GM18520 (cell line): Measurements from ENCODE around the gene MARVELD3.

Experiments
- ATAC-seq: cut with Tn5 transposase; IDR thresholded peaks from one replicate; pipeline ENCODE4 v1.9.1; 2021; ENCODE audit not compliant: unreplicated experiment

Gene MARVELD3

DNA sequence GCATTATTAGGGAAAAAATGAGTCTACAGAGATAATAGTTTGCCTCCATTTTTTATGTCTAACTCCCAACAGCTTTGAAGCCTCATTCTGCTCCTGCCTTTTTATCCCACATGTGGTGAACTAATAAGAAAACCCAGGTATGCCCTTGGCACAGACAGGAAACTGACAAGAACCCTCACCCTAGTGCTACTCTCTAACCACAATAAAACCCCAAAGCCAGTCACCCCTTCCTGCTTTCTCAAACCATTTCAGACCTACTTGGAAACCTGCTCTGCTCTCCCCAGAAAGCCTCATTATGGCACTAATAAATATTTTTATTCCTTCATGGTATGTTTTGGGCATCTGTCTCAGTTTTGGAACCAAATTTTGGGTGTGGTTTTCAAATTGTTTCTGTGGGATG is 3.9 kb upstream of the MARVELD3 start:
- no peak for ATAC-seq

DNA sequence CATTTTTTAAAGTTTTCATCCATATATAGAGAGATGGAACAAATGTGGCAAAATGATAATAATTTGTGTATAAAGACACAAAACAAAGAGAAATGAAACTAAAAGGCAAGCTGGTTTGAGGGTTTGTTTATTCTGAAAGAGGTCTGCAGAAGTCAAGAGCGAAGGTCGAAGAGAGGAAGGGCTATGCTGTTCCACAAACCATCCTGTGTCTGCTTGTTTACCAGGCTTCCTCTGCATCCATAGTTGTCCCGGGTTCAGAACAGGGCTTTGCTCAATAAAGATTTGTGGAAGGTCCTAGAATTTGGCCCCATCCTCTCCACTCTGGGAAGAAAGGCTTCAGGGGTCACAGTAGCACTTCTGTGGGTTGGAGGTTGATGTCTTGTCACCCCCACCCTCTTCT is 2.4 kb upstream of the MARVELD3 start:
- ATAC-seq, result no peak

GRCh38 chr16:71625113-71625850 is 702 bp upstream of the MARVELD3 start:
- no peak for ATAC-seq

DNA sequence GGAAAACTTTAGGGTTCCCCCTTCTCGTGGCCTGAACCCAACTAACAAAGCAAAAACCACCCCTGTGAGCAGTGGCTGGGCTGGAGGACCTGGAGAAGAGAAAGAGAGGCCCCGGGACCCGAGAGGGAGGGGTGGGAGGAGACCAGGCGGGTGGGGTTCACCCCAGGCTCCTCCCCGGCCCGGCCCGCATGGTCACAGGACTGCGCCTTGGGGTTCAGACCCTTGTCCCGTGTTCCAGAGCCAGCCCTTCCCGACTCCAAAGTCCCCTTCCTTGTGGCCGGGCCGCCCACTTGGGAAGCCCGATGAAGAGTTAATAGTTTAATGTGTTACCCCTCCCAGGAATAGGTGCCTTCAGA is 852 bp downstream of the MARVELD3 start:
- no peak for ATAC-seq

GRCh38 chr16:71627731-71628181 is 1.8 kb downstream of the MARVELD3 start:
- no peak for ATAC-seq

DNA sequence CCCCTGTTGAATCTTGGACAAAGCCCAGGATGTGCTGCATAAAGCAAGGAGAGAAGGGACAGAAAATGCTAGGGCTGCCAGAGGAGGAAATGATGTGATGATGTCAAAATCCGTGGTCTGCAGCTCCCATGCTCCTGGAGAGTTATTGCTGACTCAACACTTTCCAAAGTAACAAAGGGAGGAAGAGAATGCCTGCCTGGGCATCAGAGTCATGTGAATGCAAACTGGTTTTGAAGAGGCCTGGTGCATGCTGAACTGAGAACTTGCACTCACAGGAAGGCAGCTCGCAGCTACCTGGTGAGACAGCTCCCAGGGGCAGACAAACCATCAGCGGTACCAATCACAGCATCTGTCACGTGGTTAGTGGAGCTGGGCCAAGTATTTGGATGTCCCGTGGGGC is 2.8 kb downstream of the MARVELD3 start:
- ATAC-seq, result no peak

- ATAC-seq, result no peak
These were observed 3.5 kb downstream of the MARVELD3 start for GRCh38 chr16:71629278-71630016.

DNA sequence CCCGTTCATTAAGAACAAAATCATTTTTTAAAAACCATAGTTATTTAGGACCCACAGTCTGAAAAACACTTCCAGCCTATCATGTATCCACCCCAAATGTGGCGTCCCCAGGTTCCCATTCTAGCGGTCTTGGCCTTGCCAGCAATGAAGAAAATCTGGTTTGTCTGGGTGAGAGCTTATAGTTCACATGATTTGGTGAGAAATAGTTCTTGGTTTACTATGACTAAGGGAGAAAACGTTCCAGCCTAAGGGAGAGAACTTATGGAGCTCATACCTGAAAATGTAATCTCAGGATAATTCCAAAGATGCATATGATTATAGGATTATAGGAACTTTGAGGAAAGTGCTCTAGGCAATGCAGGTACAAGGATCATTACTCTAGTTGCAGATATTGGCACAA is 4.8 kb downstream of the MARVELD3 start:
- ATAC-seq, result no peak

DNA sequence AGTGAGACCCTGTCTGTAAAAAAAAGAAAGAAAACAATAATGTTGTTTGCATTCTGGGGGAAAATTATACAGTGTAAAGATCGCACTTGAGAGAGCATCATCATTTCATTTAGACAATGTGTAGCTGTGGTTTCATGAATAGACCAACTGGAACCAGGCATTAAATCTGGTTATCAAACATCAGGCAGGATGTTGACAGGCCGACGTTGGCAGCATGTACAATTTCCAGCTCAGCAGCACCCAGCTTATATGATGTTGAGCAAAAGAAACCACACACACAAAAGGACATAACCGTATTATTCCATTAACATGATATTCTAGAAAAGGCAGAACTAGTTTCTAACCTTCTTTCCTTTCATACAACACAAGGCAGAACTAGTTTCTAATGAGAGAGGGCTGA is 5.8 kb downstream of the MARVELD3 start:
- ATAC-seq, result no peak

DNA sequence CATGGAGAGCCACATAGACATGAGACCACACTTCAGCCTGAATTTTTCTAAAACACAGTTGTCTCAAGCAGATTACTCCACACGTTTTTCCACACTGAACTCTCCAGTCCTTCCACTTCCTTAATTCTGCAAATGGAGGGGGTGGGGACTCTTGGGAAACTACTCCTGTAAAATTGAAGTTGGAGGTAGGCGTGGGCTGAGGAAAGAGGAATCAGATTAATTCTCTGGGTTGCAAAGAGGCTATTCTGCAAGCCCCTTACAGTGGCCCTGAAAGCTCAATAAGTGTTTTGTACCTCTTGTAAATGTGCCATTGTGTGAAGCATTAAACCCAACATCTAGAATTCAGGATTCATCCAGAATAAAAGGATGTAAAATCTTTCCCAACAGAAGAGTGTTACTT is 9.6 kb downstream of the MARVELD3 start:
- no peak for ATAC-seq

- ATAC-seq, result no peak
These were observed 11.4 kb downstream of the MARVELD3 start for GRCh38 chr16:71637398-71637797.

DNA sequence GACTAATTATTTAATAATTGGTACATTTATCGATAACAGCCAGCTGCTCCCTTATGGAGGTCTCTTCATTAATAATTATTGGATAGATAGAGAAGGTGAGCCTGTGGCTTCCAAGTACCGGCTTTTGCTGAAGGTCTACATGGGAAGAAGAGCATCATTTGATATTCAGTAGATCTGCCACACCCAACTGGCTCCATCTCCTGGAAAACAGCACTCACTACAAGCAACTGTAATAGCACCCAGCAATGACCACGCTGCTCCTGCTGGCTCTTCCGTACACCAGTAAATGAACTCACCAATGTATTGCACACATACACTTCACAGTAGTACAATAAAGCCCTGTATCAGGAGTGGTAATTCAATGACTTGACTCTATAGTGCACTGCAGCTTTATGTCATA is 19.5 kb downstream of the MARVELD3 start:
- no peak for ATAC-seq

DNA sequence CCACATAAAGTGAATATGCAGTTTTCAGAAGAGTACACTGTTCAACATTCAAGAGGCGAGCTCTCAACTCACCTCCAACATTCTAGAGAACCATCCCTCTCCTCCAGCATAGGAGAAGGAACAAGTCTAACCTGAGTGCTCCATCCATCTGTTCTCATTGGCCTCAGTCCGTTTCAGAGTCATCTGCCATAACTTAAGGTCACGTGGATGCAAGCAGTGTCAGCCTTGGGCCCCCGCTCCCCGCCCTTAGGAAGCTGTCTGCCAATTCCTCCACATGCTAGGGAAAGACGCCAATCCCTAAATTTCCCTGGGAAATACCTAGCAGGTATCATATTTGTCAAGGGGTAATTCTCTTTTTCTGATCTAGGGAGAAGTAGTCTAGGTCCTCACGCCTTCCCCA is 21.4 kb downstream of the MARVELD3 start:
- ATAC-seq, result no peak

- no peak for ATAC-seq
These were observed 22.2 kb downstream of the MARVELD3 start for GRCh38 chr16:71648162-71648561.

DNA sequence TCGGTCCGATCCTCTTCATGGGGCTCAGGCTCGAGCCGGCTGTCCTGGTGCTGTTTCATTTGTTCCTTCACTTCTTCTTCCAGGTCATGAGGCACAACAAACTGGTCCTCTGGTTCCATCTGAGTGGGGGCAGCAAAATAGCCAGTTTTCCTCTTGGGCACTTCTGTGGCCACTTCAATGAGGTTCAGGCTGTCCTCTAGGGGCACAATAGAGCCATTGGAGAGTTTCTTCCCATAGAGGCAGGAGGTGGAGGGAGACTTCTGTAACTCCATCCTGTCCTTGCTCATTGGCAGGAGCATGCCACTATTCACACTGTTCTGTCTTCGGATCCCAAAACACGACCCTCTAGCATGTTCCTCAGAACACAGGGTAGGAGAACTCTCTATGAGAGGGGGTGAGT is 22.9 kb downstream of the MARVELD3 start:
- no peak for ATAC-seq

- ATAC-seq, result no peak
These were observed 23.7 kb downstream of the MARVELD3 start for GRCh38 chr16:71649704-71650103.

DNA sequence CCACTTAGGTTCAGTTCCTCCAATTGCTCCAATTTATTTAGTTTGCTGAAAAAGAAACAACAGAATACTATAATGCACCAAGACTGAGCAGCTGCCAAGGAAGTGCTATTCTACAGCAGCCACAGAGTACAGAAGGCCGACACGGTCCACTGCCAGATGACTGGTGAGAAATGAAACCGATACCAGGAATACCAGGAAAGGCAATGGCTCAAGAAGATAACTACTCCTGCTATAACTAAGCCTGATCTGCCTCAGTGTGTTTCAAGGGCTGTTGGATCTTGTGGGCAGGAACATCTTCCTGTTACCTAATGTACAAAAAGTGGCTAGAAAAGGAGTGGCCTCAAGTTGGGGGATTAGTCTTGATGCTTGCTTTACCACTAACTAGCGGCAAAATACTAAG is 32.8 kb downstream of the MARVELD3 start:
- no peak for ATAC-seq

DNA sequence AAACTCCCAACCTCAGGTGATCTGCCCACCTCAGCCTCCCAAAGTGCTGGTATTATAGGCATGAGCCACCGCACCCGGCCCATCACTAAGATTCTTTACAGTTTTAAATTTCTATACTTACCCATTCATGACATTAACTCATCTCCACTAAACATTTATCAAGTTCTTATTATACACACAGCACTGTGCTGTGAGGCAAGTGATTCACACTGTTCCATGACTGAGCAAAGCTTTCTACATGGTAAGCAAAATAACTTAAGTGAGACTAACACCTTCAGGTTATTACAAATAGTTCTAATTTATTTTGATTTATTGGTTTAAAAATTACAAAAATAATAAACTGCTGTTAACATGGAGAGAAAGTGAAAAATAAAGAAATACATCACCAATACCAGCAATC is 33.5 kb downstream of the MARVELD3 start:
- no peak for ATAC-seq

GRCh38 chr16:71666264-71666663 is 40.3 kb downstream of the MARVELD3 start:
- ATAC-seq, result no peak

DNA sequence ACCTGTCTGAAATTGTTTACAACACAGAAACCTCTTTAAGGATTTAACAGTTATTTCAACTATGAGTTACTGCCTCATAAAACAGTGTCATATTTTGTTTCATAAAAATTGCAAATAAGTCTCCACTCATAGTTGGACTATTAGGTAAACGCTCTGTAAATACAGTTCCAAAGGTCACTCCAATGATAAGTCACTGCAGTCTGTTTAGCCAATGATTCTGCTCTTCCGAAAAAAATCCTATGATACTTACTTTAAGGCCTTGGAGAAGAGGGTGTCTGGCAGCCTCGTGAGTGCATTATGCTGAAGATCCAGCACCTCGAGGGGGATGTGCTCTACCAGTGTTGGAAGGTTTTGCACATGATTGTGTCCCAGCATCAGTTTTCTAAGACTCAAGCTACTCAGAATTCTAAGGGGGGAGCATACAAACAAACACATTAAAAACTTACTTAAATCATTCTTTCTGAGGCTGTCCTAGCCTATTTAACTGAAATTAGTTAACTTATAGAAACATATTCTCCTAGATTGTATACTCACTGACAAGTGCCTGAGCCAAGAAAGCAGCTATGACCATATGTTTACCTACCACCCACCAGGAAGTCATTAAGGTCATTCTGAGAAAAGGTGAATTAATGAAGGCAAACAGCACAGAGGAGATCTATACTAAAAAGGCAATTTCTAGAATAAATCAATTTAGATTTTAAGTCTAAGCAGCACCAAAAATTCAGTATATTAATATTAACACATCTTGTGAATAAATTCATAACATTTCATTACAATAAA is 41.1 kb downstream of the MARVELD3 start:
- no peak for ATAC-seq

DNA sequence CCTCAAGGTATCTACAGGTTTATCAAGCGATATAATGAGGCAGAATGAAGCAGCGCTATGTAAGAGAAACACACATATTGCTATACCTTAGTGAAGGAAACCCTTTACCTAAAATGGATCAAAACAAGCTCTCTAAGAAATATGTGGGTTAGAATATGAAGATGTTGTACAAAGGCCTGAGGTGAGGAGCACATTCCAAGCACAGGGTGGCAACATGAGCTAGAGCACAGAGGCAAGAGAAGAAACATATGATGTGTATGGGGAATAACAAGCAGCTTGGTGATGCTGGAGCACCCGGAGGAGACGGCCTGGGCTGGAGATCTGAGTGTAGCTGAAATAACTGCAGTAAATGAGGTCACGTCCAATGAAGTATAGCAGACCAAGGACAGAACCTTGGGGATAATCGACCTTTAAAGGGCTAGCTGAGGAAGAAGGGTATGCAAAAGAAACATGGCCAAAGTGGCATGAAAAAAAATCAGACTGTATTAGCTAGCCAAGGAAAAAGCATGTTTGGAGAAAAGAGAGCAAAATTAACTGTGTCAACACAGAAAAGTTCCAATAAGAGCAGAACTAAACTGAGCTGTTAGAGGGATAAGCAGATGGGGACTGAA is 44.0 kb downstream of the MARVELD3 start:
- ATAC-seq, result no peak
